HG02970 (cell line): ENCODE data around the gene AGBL2.
"Not testable (repeated sequence)": the region's sequence is repeated elsewhere in the genome, so short reads cannot be mapped to it uniquely, and the experiment has no call there.

Experiments
- ATAC-seq: cut with Tn5 transposase; IDR thresholded peaks from one replicate; pipeline ENCODE4 v1.9.1; 2021; ENCODE audit warnings: mild to moderate bottlenecking, moderate library complexity, moderate number of reproducible peaks; ENCODE audit not compliant: unreplicated experiment, low FRiP score

AGBL2 gene

GRCh38 chr11:47715082-47715669 lies at the start of gene AGBL2:
Gene AGBL2 (minus strand): TSS chr11:47715369. CDS start chr11:47714650, 719 bp downstream.
- ATAC-seq = peak; percentile 89

GRCh38 chr11:47759291-47759690 lies 44.1 kb upstream of the AGBL2 start:
- not testable (repeated sequence) for ATAC-seq

GRCh38 chr11:47756208-47756607 lies 41.0 kb upstream of the AGBL2 start:
- no peak for ATAC-seq

GRCh38 chr11:47750725-47751124 lies 35.6 kb upstream of the AGBL2 start:
- ATAC-seq = no peak

GRCh38 chr11:47742494-47742893 lies 27.3 kb upstream of the AGBL2 start:
- not testable (repeated sequence) for ATAC-seq

- not testable (repeated sequence) for ATAC-seq
Measured at GRCh38 chr11:47737817-47738216, 22.6 kb upstream of the AGBL2 start.

- ATAC-seq = no peak
Measured at GRCh38 chr11:47732271-47732670, 17.1 kb upstream of the AGBL2 start.

- ATAC-seq = no peak
Measured at GRCh38 chr11:47731475-47731874, 16.3 kb upstream of the AGBL2 start.

- no peak for ATAC-seq
Measured at GRCh38 chr11:47726878-47727514, 11.8 kb upstream of the AGBL2 start.

GRCh38 chr11:47726118-47726442 lies 10.9 kb upstream of the AGBL2 start:
- ATAC-seq = no peak

GRCh38 chr11:47725442-47726117 lies 10.4 kb upstream of the AGBL2 start:
- ATAC-seq = no peak

GRCh38 chr11:47724041-47724729 lies 9.0 kb upstream of the AGBL2 start:
- ATAC-seq = no peak

- ATAC-seq = no peak
Measured at GRCh38 chr11:47723041-47723440, 7.9 kb upstream of the AGBL2 start.

- no peak for ATAC-seq
Measured at GRCh38 chr11:47720651-47721050, 5.5 kb upstream of the AGBL2 start.

GRCh38 chr11:47716692-47717091 lies 1.5 kb upstream of the AGBL2 start:
- no peak for ATAC-seq

GRCh38 chr11:47714554-47715081 lies 551 bp downstream of the AGBL2 start:
- peak; percentile 20 for ATAC-seq

GRCh38 chr11:47711816-47712215 lies 3.4 kb downstream of the AGBL2 start:
- ATAC-seq = no peak

- no peak for ATAC-seq
Measured at GRCh38 chr11:47711225-47711624, 3.9 kb downstream of the AGBL2 start.

GRCh38 chr11:47707275-47707786 lies 7.8 kb downstream of the AGBL2 start:
- ATAC-seq = not testable (repeated sequence)

GRCh38 chr11:47705721-47706120 lies 9.4 kb downstream of the AGBL2 start:
- no peak for ATAC-seq

GRCh38 chr11:47691979-47692378 lies 23.2 kb downstream of the AGBL2 start:
- no peak for ATAC-seq
